Endothelial cell (in vitro differentiated cells): ENCODE measurements around the gene RPS6KA2. TPM values are rescaled to one million over a fixed set of nuclear protein-coding genes. Genes with fewer than 3 reads are reported as not detected.

Experiments used
- DNase-seq: peaks from one replicate; pipeline ENCODE4 v3.0.0; 2021; ENCODE audit warnings: low spot score
- H3K27ac Mint-ChIP-seq: one replicate; pipeline ENCODE4 v1.8.0; 2021; ENCODE audit warnings: mixed read lengths, inconsistent platforms; ENCODE audit not compliant: unreplicated experiment
- H3K27me3 Mint-ChIP-seq: one replicate; pipeline ENCODE4 v1.8.0; 2021; ENCODE audit warnings: mild to moderate bottlenecking, moderate library complexity, mixed read lengths, inconsistent platforms; ENCODE audit not compliant: unreplicated experiment
- H3K36me3 Mint-ChIP-seq: one replicate; pipeline ENCODE4 v1.8.0; 2021; ENCODE audit warnings: mild to moderate bottlenecking, low read depth, mixed read lengths, inconsistent platforms; ENCODE audit not compliant: unreplicated experiment
- H3K4me1 Mint-ChIP-seq: one replicate; pipeline ENCODE4 v1.8.0; 2021; ENCODE audit warnings: mild to moderate bottlenecking, mixed read lengths, inconsistent platforms; ENCODE audit not compliant: unreplicated experiment
- H3K4me3 Mint-ChIP-seq: one replicate; pipeline ENCODE4 v1.8.0; 2021; ENCODE audit warnings: mild to moderate bottlenecking, mixed read lengths, inconsistent platforms; ENCODE audit not compliant: unreplicated experiment
- H3K9me3 Mint-ChIP-seq: one replicate; pipeline ENCODE4 v1.8.0; 2021; ENCODE audit warnings: mixed read lengths, inconsistent platforms; ENCODE audit not compliant: unreplicated experiment
- total RNA-seq: library from RNA; stranded (reverse); fragmentation: NEBNext Ultra II Directional; extraction: Animal tissue kit (Norgen Biotek cat#: 25700); gene quantifications from one replicate; pipeline ENCODE4 v1.2.1, GENCODE V29; 2021; ENCODE audit not compliant: unreplicated experiment
- TF ChIP-seq, protein P1 (sequence below): fragments of 200-600 bp; sonication (generic); IDR thresholded peaks from one replicate; pipeline ENCODE4 v1.5.0; 2021; ENCODE audit warnings: antibody characterized with exemption; ENCODE audit not compliant: unreplicated experiment

Gene RPS6KA2
- total RNA-seq, 1 donor from 2014 or later: 105 TPM

DNA sequence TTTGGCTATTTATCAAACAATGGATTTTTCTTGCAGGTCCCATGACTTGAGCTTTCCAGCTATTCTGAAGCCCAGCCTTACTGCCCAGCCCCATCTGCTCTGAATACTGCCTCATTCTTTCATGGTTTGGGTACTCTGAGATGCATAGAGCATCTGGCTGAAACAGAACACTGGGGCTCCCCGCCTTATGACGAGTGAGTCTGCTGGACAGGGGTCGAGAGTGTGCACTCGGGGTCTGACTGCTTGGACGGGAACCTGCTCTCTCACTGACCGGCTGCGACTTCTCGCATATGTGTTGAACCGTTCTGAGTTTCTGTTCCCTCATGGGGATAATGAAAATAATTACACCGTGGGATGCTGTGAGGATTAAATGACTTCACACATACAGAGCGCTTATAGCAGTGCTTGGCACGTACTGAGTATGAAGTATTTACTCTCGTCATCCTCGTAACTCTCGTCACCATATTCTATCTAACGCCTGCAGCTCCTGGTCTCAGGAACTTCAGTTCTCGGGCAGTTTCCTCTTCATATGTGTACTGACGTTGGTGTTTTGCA, 184.8 kb downstream of the RPS6KA2 start:
- no peak overlapping the region for H3K27ac Mint-ChIP-seq
- H3K9me3 Mint-ChIP-seq: no peaks in the 10 kb centered on the region
- peaks cover 9% of the 10 kb centered on the region for H3K4me1 Mint-ChIP-seq
- TF ChIP-seq, protein P1, sequence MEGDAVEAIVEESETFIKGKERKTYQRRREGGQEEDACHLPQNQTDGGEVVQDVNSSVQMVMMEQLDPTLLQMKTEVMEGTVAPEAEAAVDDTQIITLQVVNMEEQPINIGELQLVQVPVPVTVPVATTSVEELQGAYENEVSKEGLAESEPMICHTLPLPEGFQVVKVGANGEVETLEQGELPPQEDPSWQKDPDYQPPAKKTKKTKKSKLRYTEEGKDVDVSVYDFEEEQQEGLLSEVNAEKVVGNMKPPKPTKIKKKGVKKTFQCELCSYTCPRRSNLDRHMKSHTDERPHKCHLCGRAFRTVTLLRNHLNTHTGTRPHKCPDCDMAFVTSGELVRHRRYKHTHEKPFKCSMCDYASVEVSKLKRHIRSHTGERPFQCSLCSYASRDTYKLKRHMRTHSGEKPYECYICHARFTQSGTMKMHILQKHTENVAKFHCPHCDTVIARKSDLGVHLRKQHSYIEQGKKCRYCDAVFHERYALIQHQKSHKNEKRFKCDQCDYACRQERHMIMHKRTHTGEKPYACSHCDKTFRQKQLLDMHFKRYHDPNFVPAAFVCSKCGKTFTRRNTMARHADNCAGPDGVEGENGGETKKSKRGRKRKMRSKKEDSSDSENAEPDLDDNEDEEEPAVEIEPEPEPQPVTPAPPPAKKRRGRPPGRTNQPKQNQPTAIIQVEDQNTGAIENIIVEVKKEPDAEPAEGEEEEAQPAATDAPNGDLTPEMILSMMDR: no peak
- DNase-seq: no peak
- H3K4me3 Mint-ChIP-seq: no peak overlapping the region
- H3K36me3 Mint-ChIP-seq: peaks cover 48% of the 10 kb centered on the region
- no peaks in the 10 kb centered on the region for H3K27me3 Mint-ChIP-seq

- no peak overlapping the region for H3K27ac Mint-ChIP-seq
- DNase-seq: no peak
- no peak overlapping the region for H3K4me3 Mint-ChIP-seq
Observed at GRCh38 chr6:166441325-166442078, 185.5 kb downstream of the RPS6KA2 start.

GRCh38 chr6:166440729-166441128, 186.3 kb downstream of the RPS6KA2 start:
- DNase-seq: no peak
- H3K27me3 Mint-ChIP-seq: peaks cover 3% of the 10 kb centered on the region
- H3K4me1 Mint-ChIP-seq: peaks cover 9% of the 10 kb centered on the region
- TF ChIP-seq, protein P1: no peak
- no peak overlapping the region for H3K4me3 Mint-ChIP-seq
- H3K36me3 Mint-ChIP-seq: peaks cover 38% of the 10 kb centered on the region
- H3K27ac Mint-ChIP-seq: no peak overlapping the region
- no peaks in the 10 kb centered on the region for H3K9me3 Mint-ChIP-seq

More at GRCh38 chr6:166441325-166442078, 185.5 kb downstream of the RPS6KA2 start:
- TF ChIP-seq, protein P1: no peak
- Mint-ChIP-seq H3K36me3 (peaks cover 41% of the 10 kb centered on the region), H3K4me1 (peaks cover 9% of the 10 kb centered on the region), H3K9me3 (no peaks in the 10 kb centered on the region), H3K27me3 (no peaks in the 10 kb centered on the region)

- Mint-ChIP-seq H3K9me3 (no peaks in the 10 kb centered on the region), H3K27ac (peak overlapping the region; percentile 64)
Observed at GRCh38 chr6:166440106-166440505, 186.9 kb downstream of the RPS6KA2 start.

More at GRCh38 chr6:166440106-166440505, 186.9 kb downstream of the RPS6KA2 start:
- Mint-ChIP-seq H3K27me3 (peaks cover 4% of the 10 kb centered on the region), H3K4me1 (peaks cover 9% of the 10 kb centered on the region), H3K4me3 (no peak overlapping the region), H3K36me3 (peaks cover 32% of the 10 kb centered on the region)
- no peak for DNase-seq
- TF ChIP-seq, protein P1: no peak
